Endometrium (tissue), 2 donors: ENCODE results near the gene C16orf74.

Experiments used
- FAIRE-seq: peaks from 2 replicates; lab custom pipeline; 2012; peaks lifted over from hg19 to GRCh38; lab: Jason Lieb, UNC
- donor health status: control.
- donor health status: control.

C16orf74 gene

DNA sequence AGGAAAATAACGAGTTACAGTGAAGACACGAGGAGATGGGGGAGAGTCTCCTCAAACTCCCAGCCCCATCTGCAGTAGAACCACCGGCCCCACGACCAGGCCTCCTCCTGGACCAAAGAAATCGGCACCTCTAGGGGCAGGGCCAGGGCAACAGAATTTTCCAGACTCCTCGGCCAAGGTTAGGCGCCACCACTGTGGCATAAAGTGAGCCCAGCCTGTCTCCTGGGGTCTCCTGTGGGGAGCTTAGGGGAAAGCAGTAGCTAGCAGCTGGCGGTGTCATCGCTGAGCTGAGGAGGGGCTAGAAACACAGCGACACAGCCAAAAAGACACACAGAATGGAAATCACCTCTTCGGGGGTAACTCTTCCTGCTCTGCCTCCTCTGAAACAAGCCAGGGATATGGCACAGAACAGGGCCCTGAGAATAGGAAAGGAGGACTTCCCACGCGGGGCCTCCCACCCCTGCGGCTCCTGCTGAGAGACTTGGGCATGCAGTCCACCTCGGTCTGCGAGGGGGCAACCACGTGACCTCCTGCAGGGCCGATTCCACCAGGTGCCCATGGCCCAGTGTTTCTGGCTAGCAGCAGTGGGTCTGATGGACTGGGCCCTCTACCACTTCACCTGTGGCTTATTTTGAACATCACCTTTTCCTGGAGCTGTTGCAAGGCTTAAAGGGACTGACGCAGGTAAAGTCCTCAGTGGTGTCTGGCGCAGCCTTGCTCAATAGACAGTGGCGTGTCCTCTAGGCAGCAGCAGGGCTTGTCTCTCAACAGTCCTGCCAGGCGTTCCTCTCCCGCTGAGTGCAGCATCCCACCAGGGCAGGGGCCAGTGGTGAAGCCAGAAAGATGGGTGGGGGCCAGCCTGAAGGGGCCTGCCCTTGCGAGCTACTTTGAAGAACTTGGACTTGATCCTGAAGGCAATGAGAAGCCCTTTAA lies 55.4 kb downstream of the C16orf74 start:
- FAIRE-seq: no peak

GRCh38 chr16:85690469-85691064 lies 60.3 kb downstream of the C16orf74 start:
- no peak for FAIRE-seq

GRCh38 chr16:85689950-85690320 lies 61.0 kb downstream of the C16orf74 start:
- FAIRE-seq: no peak

DNA sequence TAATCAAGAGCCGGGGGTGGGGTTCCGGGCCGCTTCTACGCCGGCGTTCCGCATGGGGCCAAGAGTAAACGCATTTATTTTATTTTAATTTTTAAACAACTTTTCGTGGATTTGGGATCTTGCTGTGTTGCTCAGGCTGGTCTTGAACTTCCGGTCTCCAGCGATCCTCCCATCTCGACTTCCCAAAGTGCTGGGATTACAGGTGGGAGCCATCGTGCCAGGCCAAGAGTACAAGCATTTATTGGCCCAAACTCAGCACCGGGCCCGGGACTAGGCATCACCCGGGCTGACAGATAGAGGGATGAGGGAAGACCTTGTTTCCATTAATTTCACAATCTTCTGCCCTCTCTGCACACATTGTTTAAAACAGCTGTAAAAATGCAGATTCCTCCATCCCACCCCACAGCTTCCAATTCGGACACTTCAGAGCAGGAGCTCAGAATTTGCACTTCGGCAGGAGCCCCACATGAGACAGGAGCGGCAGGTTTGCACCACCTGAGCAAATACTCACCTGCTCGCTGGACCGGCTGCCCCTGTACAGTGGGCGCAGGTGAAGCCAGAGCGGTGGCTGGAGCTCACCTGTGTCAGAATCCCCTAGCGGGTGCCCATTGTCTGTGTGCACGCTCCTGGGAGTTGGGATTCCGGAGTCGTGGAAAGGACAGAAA lies 61.5 kb downstream of the C16orf74 start:
- no peak for FAIRE-seq

- FAIRE-seq: no peak
Observed at GRCh38 chr16:85688586-85689284, 62.2 kb downstream of the C16orf74 start, which contains the start of gene GINS2. TSS of gene GINS2 (minus strand) at chr16:85688954. CDS start at chr16:85688898, 56 bp downstream.

DNA sequence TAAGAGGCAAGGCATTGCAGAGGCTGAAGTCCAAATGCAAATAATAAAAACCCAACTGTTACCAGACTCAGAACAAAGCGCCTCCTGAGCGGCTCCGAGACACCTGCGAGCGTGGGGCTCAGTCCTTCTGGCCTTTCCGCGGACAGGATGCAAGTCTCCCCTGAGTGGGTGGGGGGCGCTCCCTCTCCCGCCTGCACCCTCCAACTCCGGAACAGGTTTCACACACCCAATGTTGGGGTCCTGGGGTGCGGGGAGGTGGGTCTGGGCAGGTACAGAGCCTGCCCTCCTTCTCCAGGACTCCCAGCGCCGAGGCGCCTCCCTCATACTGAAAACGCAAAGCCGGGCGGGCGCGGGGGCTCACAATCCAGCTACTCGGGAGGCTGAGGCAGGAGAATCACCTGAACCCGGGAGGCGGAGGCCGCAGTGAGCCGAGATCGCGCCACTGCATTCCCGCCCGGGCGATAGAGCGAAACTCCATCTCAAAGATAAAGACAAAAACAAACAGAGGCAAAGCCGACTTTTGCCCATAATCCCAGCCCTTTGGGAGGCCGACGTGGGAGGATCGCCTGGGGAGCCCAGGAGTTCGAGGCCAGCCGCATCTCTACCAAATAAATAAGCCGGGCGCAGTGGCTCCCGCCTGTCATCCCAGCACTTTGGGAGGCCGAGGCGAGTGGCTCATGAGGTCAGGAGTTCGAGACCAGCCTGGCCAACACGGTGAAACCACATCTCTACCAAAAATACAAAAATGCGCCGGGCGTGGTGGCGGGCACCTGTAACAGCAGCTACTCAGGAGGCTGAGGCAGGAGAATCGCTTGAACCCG lies 63.0 kb downstream of the C16orf74 start:
- no peak for FAIRE-seq

DNA sequence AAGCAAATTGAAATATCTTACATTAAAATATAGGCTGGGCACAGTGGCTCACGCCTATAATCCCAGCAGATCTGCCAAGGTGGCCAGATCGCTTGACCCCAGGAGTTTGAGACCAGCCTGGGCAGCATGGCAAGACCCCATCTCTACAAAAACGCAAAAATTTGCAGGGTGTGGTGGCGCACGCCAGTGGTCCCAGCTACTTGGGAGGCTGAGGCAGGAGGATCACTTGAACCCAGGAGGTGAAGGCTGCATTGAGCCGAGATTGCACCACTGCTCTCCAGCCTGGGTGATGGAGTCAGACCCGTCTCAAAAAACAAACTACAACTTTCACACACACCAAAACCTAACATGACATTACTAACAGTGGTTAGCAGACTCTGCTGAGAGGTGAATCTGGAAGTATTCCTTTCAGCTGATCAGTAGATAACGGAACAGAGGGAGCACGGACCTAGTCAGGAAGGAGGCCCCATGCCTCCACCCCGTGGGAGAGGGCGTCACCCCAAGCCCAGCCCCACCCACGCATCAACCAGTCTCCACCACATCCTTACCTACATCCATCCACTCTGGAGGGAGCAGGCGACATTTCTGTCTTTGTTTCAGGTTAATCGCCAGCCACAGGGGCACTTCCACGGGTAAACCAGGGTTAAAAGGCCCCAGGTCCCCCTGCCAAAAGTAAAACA lies 63.8 kb downstream of the C16orf74 start:
- FAIRE-seq: no peak

GRCh38 chr16:85685251-85685650 lies 65.6 kb downstream of the C16orf74 start:
- no peak for FAIRE-seq

- no peak for FAIRE-seq
Observed at GRCh38 chr16:85683363-85683762, 67.5 kb downstream of the C16orf74 start.

GRCh38 chr16:85682516-85682915 lies 68.4 kb downstream of the C16orf74 start:
- FAIRE-seq: no peak

DNA sequence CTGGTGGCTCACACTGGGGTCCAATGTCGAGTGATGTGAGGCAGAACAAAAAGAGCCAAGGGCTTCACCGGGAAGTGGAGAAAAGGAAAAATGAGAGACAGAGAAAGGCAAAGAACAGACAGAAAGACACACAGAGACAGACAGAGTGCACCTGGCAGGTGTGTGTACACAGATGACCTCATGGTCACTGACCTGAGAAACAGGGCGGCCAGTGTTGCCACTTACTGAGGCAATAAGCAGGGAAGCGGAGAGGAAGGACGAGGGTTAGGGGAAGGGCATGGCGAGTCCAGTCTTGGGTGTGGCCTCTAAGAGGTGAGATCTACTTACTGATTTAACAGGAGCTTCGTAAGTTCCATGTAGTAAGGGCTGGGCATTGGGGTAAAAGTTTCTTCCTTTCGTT lies 69.6 kb downstream of the C16orf74 start:
- FAIRE-seq: no peak

GRCh38 chr16:85680352-85680944 lies 70.4 kb downstream of the C16orf74 start:
- FAIRE-seq: no peak

GRCh38 chr16:85679870-85680269 lies 71.0 kb downstream of the C16orf74 start:
- no peak for FAIRE-seq

DNA sequence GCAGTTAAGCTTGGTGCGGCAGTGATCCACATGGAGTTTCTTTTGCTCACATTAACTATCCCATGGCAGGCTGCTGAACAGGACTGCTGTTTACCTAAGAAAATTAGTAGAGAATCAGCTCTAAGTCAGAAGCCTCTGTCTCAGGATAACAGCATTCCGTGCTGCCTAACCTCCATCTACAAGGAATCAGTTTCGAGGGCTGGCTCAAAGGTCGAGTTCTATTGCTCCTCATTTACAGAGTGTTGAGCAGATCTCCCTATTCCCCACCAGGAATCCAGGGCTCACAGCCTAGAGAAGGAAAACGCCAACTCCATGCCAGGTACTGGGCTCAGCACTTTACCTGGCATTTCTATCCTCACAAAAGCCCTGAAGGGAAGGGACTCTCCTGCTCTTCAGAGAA lies 72.1 kb downstream of the C16orf74 start:
- no peak for FAIRE-seq

DNA sequence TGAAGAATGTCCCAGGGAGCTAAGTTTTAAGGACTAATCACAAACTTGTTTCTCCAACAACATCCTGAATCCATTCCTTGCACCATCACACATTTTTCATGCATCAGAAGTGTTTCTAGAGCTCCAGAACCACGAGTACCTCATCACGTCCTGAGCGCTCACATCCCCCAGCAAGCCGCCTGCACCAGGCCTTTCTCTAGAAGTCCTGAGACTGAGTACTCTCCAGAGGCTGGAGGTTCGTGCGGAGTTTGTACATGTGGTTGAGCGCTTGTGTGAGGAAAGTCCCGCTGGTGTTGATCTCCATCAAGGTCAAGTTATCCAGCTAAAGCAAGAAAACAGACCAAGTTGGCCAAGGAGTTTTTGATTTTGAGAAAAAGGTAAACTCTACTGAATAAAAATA lies 72.9 kb downstream of the C16orf74 start:
- FAIRE-seq: no peak

DNA sequence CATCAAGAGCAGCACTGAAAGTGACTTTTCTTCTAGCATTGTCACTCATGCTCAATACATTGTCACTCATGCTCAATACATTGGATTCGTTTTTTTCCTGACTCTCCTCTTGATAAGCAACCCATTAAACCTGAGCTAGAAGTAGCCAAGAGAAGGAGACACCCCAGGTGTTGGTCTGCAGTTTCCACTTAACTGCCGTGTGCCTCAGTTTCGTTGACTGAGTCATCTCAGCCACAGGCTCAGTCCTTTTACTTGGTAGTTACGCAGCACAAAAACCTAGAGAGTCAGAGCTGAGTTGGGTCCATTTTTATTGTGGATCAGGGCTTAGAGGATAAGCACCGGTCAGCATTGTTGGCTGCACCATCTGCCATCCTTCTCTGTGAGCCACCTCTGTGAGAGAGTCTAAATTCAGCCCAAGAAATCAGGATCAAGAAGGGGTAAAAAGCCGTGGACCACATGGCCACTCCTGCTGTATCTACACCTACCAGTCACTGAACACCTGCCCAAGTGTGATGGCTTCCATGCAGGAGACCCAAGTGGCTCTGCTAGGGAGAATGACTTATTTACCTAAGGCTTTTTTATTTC lies 73.4 kb downstream of the C16orf74 start:
- no peak for FAIRE-seq

GRCh38 chr16:85676466-85676865 lies 74.4 kb downstream of the C16orf74 start:
- no peak for FAIRE-seq

- no peak for FAIRE-seq
Observed at GRCh38 chr16:85675251-85675874, 75.5 kb downstream of the C16orf74 start.

DNA sequence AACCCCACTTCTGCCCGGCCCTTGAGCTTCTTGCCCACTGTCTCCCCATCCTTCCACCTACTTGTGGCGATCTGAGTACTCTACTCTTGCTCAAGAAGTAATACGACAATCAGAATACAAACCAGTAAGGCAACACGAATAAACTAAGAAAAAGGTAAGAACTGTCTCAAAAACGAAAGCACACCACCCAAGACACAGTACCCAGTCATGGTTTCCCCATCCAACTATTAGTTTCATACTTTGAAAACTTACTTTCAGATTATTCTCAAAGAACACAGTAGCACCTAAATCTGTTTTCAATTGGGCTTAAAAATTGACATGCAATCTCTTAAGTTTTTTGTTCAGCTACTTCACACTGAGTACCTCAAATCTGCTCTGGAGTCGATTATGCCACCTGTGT lies 76.1 kb downstream of the C16orf74 start:
- no peak for FAIRE-seq

DNA sequence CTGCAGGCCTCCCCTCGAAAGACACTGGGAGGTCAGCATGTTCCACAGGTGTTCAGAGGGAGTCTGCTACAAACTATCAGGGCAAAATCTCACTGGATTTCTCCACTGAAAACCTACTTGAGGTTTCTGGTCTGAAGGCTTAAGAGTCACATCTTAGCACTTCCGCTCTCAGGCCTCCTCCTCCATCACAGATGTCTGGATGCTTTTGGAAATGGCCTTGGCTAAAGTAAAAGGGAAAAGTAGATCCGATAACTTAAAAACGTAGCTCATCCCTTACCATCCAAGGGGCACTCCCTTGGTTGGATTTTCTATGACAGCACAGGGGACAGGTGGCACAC lies 76.5 kb downstream of the C16orf74 start:
- no peak for FAIRE-seq
